Activated CD4-positive, CD25-positive, alpha-beta regulatory T cell treated with anti-CD3 and anti-CD28 coated beads, Interleukin-2, amount 50 U/mL, for 72 hours (primary cell): ENCODE measurements around the gene FGD2.
A peak's percentile ranks its signal among the peaks of the same experiment; 100 is the strongest.

Experiments
- DNase-seq: peaks from one replicate; pipeline ENCODE4 v3.0.0; 2021

FGD2 gene

DNA sequence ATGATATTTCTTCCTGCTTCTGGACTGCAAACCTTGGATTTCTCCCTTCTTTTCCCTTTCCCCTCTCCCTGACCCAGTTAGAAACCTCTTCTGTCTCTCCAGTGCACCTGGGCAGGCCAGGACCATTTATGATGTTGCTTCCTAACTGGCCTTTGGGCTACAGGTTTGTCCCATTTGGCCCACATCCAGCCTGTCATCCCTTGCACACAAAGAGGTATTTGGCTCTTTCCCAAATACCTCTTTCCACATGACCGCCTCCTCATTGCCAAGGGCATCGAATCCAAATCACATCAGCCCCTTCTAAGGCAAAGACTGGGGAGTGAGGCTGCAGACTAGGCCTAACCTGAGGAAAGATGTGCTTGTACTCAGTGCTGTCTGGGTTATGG lies 13.6 kb downstream of the FGD2 start:
- DNase-seq, result no peak

DNA sequence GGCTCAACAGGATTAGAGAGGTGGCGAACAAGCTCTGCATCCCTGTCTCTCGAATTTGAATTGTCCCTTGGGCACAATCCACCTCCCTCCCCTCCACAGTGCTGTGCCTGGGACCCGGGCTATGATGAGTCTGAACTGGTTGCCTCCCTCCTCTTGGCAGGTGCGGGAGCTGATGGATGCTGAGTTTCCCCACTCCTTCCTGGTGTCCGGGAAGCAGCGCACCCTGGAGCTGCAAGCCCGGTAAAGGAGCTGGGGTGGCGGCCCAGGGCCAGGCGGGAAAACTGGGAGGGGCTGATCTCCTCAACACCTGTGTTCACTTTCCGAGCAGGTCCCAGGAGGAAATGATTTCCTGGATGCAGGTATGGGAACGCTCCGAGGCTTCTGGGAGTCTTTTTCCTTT lies 14.9 kb downstream of the FGD2 start:
- no peak for DNase-seq

DNA sequence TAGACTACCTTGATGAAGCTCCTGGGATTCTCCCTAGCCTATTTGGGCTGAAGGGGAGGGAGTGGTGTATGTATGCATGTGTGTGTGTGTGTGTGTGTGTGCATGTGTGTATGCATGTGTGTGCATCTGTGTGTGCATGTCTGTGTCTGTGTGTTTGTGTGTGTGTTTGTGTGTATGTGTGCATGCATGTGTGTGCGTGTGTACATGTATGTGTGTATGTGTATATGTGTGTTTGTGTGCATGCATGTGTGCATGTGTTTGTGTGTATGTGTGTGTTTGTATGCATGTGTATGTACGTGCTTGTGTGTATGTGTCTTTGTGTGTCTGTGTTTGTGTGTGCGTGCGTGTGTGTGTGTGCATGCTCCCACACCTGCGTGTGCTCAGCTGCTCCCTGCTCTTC lies 15.4 kb downstream of the FGD2 start:
- no peak for DNase-seq

DNA sequence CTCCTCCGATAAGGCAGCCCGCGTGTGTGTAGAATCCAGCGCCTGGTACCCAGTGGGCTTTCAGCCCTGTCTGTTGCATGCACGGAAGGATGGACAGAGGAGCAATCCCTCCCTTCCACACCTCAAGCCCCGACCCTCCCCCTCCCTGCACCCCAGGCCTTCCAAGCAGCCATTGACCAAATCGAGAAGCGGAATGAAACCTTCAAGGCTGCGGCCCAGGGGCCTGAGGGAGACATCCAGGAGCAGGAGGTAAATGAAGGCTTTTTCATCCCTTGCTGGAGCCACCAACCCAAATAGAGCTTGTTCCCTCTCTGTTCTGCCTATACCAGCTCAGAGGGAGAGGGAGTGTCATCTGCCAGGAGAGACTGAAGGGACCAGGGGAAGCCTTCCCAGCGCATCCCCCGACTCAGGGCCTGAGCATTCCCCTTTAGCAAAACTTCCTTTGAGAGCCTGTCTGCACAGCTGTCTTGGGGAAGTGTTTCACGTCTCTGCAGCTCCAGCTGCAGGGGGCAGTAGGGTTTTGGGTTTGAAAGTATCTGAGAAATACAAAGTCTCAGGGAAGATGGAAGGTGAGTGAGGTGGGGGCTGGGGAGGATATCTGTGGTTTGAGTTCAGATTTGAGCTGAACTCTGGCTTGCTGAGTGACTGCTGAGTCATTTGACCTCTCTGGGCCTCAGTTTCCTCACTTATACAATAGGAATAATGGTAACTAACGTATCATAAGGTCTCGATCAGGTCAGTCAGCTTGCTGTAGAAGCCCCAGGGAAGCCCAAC lies 16.1 kb downstream of the FGD2 start:
- peak; percentile 60 for DNase-seq

DNA sequence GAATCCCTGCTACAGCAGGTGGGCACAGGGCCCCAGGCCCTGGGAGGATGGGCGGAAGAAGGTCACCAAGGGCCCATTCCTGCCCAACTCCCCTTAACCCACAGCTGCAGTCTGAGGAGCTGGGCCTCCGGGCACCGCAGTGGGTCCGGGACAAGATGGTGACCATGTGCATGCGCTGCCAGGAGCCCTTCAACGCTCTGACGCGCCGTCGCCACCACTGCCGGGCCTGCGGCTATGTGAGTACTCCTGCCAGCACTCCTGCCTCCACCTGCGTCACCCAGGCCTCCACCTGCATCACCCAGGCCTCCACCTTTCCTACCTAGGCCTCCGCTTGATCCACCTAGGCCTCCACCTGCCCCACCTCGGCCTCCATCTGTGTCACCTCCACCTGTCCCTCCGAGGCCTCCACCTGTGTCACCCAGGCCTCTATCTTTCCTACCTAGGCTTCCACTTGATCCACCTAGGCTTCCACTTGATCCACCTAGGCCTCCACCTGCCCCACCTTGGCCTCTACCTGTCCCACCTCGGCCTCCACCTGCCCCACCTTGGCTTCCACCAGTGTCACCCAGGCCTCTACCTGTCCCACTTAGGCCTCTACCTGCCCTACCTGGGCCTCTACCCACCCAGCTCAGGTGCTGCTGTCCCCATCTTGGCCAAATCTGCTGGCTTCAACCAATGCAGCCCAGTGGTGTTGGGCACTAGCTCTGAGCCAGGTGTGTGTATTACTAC lies 16.8 kb downstream of the FGD2 start:
- DNase-seq, result peak; percentile 46

DNA sequence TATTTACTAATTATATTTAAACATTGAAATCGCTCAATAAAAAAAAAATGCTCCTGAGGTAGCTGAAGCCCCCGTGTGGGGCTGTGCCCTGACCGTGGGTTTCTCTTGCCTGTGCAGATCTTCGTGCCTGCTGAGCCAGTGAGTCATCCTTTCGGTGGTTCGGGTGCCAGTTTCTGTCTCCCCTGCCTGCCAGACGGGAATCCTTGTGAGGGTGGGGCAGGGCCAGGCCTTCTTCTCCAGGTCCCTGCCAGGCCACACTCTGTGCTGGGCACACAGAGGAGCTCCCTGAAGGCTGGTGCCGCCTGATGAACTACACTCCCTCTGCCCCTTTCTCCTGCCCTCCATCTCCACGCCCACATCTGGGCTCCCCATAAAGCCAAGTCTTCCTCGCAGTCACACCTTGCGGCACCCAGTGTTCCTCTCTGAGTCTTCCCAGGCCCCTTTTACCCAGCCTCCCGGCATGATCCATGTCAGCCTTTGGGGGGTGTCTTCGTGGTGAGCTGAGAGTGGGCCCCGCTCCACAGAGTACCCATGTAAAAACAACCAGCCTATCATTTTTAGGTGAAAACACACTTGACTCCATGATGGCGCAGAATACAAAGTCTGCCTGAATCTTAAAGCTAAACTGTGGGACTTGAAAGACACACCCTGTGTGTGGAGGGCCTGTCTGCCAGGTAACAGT lies 19.3 kb downstream of the FGD2 start:
- DNase-seq, result peak; percentile 61

DNA sequence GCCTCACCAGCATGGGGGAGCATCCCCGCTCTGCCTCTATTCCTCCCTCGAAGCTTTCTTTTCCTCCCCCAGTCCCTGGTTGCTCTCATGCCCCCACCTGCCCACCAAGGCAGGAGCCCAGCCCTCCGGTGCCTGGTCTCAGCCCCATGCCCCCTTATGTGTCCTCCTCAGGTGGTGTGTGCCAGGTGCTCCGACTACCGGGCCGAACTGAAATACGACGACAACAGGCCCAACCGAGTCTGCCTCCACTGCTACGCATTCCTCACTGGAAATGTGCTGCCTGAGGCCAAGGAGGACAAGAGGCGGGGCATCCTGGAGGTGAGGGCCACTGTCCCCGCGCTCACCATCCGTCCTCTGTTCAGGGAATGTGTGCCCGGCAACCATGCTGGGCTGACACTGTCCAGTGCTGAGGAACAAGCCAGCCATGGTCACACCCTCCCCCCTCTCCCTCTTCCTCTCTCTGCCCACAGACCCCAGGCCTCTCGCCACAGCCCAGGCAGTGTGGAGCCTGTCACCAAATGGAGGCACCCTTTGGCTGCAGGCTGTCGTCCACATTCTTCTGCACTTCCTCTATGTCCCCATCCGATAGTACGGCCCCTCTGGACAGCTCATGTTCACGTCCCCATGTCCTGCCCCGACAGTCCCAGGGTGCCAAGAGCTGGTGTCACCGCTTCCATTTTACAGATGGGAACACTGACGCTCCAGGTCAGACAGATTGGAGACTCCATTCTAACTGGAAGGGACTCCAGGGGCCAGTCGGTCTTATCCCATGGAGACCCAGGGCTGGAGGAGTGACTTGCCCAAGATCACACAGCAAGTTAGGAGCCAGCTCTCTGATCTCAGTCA lies 20.4 kb downstream of the FGD2 start:
- no peak for DNase-seq

DNA sequence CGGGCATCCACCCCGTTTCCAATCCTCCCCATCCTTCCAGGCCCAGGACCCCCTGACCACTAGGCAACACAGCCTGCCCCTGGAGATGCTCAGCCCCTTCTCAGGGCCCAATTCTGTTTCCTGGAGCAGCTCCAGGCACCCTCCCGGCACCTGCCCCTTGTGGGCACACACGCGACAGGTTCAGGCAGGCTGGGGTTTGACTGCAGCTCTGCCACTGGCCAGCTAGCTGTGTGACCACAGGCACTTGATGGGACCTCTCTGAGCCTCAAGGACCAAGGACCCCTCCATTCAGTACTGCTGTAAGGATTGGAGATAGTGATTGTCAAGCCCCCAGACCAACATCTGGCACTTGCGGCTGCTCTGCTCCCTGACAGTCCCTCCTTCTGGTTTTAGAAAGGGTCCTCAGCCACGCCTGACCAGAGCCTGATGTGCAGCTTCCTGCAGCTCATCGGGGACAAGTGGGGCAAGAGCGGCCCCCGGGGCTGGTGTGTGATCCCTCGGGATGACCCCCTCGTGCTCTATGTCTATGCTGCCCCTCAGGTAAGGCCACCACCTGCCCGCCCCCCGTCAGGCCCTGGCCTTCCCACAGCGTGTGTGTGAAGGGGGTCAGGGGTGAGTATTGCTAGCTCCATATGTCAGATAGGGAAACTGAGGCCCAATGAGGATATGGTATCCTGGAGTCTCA lies 21.7 kb downstream of the FGD2 start:
- DNase-seq, result no peak

DNA sequence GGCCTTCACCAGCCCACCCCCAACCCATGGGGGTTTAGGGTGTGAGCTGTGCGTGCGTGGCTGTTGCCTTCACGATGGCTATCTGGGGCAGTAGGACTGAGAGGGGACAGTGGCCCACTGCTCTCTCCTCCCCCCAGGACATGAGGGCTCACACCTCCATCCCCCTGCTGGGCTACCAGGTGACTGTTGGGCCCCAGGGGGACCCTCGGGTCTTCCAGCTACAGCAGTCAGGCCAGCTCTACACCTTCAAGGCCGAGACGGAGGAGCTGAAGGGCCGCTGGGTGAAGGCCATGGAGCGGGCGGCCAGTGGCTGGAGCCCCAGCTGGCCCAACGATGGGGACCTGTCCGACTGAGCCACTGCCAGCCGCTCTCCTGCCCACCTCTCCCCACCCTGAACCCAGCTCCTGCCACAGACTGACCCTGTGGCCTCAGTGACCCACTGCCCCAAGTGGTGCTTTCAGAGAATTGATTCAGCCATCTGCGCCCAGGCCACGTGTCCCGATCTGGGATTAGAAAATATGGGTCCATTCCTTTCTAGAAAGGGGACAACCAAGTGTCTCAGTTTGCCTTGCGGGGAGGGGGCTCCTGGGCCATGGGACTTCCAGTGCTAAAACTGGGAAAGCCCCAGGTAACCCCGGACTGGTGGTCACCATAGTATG lies 22.5 kb downstream of the FGD2 start:
- DNase-seq, result no peak

DNA sequence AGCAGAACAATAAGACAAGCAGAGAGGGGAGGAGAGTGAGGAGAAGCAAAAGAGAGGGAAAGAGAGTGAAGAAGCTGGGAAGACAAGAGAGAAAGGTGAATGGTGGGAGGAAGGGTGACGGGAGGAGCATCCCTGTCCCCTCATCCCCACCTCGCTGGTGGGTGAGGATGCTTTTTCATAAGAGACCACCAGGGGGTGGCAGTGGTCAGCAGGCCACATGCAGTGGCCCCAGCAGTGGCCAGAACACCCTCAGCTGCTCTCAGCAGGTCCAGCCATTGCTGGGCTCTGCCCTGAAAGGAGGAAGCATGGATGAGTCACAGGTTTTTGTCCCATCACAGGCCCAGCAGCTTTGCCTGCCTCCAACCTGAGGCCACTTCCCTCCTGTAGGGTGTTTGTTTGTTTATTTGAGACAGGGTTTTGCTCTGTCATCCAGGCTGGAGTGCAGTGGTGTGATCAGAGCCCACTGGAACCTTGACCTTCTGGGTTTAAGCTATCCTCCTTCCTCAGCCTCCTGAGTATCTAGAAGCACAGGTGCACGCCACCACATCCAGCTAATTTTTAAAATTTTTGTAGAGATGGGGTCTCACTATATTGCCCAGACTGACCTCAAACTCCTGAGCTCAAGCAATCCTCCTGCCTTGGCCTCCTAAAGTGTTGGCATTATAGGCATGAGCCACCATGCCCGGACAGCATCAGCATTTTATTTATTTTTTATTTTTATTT lies 24.0 kb downstream of the FGD2 start:
- peak; percentile 64 for DNase-seq

DNA sequence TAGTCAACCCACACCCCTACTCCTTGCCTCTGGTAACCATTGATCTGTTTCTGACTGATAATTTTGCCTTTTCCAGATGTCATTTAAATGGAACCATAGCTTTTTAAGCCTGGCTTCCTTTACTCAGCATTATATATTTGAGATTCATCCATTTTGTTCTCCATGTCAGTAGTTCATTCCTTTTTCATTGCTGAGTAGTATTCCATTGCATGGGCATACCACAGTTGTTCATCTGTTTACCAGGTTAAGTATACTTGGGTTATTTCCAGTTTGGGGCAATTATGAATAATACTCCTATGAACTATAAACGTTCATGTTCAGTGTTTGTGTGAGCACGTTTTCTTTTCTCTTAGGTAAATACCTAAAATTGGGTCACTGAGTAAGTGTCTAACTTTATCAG lies 25.1 kb downstream of the FGD2 start:
- no peak for DNase-seq

DNA sequence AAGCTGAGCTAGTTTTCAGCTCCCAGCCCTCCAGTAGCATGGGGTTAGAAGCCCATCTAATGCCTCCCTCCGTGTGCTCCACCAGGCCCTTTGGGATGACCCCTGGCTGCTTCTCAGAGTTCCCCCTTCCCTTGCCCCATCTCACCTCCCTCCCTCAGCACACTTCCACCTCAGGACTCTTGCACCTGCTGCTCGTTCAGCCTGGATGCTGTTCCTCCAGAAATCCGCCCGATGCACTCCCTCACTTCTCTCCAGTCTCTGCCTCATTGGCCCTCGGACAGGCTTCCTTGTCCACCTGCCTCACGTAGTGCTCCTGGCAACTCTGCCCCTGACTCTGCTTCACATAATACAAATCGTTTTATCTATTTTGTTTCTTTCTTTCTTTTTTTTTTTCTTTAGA lies 26.8 kb downstream of the FGD2 start:
- no peak for DNase-seq

DNA sequence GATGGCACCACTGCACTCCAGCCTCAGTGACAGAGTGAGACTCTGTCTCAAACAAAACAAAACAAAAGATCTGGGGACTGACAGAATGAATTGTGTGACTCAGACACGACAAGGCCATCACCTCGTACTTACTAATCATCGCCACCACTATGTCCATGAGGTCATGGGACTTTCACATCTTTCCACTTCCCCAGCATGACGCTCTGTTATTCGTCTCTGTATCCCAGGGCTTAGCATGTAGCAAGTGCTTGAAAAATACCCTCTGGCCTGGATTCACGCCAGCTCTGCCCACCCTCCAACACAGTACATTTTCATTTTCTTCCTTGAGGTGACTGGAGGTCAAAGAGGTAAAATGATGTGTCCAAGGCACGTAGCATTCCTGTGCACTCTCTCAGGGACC lies 27.8 kb downstream of the FGD2 start:
- no peak for DNase-seq

DNA sequence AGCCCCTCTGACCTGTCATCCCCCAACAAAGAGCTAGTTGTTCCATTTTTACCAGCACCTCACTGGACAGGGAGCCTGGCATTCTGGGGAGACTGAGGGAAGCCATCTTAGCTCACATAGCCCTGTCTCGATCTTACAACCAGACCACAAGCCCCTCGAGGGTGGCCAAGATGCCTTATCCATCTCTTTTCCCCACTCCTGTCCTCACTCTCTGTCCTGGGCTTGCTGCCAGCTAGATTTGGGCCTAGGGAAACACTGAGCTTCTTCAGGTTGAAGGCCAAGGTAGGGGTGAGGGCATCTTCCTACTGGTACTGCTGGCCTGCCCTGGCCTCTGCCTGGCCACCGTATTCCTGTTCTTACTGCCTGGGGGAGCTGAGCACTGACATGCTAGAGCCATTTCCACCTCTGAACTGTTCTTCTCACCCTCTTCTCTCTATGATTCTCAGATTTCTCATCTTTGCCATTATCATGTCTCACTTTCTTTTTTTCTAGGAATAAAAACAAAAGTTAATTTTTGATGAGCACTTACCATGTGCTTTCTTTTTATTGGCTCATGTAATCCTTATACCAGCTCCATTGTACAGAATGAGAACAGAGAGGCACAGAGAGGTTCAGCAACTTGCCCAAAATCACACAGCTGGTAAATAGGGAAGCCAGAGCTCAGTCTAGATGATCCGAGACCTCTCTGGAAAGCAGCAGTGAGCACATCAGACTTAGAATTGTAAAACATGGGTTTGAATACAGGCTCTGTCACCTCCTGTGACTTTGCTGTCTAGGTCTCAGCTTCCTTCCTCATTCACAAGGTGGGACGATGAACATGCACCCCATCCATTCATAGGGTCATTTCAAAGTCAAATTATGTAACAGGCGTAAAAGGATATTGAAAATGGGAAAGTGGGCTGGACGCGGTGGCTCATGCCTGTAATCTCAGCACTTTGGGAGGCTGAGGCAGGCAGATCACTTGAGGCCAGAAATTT lies 28.7 kb downstream of the FGD2 start:
- no peak for DNase-seq

DNA sequence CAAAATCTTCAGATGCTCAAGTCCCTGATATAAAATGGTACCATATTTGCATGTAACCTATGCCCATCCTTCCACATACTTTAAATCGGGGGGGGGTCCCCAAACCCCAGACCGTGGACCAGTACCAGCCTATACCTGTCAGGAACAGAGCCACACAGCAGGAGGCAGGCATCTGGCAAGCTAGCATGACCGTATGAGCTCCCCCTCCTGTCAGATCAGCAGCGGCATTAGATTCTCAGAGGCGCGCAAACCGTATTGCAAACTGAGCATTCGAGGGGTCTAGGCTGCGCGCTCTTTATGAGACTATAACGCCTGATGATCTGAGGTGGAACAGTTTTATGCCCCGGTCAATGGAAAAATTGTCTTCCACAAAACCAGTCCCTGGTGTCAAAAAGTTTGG lies 30.7 kb downstream of the FGD2 start:
- no peak for DNase-seq

DNA sequence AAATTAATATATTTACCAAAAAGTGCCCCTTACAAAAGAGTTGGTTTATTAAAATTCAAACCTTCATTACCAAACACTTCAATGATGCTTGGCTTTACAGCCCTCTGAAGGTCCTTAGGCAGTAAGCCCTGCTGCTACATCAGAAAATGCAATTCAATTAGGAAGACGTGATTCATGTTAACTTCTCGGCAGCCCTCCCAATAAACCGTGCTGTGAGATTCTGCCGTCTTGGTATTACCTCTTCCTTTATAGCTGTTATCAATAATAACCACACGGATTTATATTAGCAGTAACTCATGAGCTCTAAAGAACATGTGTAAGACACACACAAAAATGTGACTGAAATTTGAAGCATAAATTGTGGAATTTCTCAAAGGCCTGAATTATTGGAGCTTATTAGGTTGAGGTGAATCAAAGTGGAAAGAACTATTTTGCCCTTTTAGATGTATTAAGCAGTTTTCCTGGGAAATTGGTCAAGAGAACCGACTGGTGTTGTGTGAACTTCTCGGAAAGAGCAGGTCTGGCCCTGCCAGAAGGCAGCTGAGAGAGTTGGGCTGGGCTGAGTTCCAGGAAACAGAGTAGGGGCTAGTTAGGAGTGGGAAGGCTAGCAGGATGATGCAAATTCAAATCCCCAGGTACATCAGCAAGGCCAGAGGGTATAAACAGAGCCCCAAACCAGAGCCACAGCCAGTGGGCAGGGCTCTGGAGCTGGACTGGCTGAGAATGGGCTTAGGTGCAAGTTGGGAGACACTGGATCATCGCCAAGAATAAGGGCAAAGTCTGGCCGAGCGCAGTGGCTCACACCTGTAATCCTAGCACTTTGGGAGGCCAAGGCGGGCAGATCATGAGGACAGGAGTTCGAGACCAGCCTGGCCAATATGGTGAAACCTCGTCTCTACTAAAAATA lies 33.1 kb downstream of the FGD2 start:
- no peak for DNase-seq

DNA sequence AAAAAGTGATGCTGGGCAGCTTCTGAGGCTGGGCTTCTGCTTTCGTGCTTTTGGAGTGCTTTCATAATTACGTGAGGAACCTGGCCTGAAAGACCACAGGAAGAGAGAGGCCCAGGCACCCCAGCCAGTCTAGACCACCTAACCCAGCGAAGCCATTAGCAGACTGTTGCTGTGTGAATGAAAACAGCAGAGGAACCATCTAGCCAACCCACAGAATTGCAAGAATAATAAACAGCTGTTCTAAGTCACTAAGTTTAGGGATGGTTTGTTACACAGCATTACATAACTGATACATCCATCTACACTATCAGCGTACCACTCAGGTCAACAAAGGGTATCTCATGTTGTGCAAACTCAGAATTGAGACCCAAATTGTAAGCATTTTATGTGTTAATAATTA lies 34.5 kb downstream of the FGD2 start:
- DNase-seq, result no peak

DNA sequence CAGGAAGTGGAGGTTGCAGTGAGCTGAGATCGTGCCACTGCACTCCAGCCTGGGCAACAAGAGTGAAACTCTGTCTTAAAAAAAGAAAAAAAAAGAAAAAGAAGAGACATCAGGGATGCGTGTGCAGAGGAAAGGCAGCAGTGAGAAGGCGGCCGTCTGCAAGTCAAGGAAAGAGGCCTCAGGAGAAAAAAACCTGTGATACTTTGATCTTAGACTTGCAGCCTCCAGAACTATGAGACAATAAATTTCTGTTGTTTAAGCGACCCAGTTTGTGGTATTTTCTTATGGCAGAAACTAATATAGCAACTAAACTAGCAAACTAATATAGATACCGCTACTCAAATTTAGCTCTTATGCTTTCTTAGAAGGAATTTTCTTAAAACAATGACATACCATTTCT lies 36.1 kb downstream of the FGD2 start:
- no peak for DNase-seq

DNA sequence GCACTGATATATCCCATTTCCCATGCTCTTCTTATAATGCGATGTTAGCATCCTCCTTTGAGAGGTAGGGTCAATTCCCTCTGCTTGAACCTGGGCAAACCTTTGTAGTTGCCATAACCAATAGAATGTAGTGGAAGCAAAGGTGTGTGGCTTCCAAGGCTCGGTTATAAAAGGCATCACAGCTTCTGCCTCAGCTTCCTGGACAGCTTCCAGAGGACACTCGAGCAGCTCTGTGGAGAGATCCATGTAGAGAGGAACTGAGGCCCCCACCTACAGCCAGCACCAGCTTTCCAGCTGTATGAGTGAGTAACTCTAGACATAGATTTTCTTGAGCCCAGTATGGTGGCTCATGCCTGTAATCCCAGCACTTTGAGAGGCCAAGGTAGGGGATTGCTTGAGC lies 36.7 kb downstream of the FGD2 start:
- DNase-seq, result no peak
